A549 (cell line): ENCODE measurements around the gene TRAFD1. TPM values are rescaled to one million over a fixed set of nuclear protein-coding genes. Genes with fewer than 3 reads are reported as not detected.

Experiments
- ATAC-seq, 2 experiments: fragments of 200-7000 bp in 1 of 2; fragments of >200 bp in 1 of 2; cut with Nextera tagmentation in 1 of 2; cut with Tn5 transposase in 1 of 2; 3 replicates each; pipeline versions ENCODE4 v1.8.0 to v1.9.1; 2018 to 2020; ENCODE audit warnings: mild to moderate bottlenecking in 1 of 2, moderate library complexity in 1 of 2
- CTCF ChIA-PET: fragments of 300-600 bp; sonication (Branson Sonifier 250); formaldehyde crosslinking; extraction: SDS; loops from one replicate; lab custom pipeline; 2021; ENCODE audit warnings: antibody characterized with exemption, inconsistent platforms; lab: Yijun Ruan, JAX
- POLR2A ChIA-PET: fragments of 350-600 bp; formaldehyde crosslinking; extraction: SDS; loops from one replicate; lab custom pipeline; 2021; ENCODE audit warnings: antibody characterized with exemption, inconsistent platforms; lab: Yijun Ruan, JAX
- DNase-seq, 2 experiments: peaks; one replicate each; pipeline versions ENCODE4 v3.0.0 to v3.0.0-alpha.2; 2011 to 2016; ENCODE audit warnings: low read depth in 1 of 2, low spot score in 1 of 2
- FAIRE-seq: peaks from 2 replicates; lab custom pipeline; 2011; peaks lifted over from hg19 to GRCh38; lab: Jason Lieb, UNC
- H3K27ac ChIP-seq, 2 experiments: fragments of >200 bp; sonication (Bioruptor Twin); formaldehyde crosslinking; 3 replicates each; pipeline ENCODE4 v1.5.1; 2016 to 2017
- H3K4me1 ChIP-seq: fragments of >200 bp; sonication (Bioruptor Twin); formaldehyde crosslinking; 3 replicates; pipeline ENCODE4 v1.6.1; 2016
- H3K4me2 ChIP-seq: fragments of >200 bp; sonication (Bioruptor Twin); formaldehyde crosslinking; 3 replicates; pipeline ENCODE4 v1.6.1; 2016
- H3K4me3 ChIP-seq: fragments of >200 bp; sonication (Bioruptor Twin); formaldehyde crosslinking; 3 replicates; pipeline ENCODE4 v1.5.1; 2016
- H3K9me3 ChIP-seq: fragments of >200 bp; sonication (Bioruptor Twin); formaldehyde crosslinking; 3 replicates; pipeline ENCODE4 v1.6.1; 2016
- CEBPB ChIP-seq, 2 experiments: fragments of >200 bp in 1 of 2; sonication (Bioruptor Twin) in 1 of 2; formaldehyde crosslinking in 1 of 2; IDR thresholded peaks; 2 replicates each; pipeline ENCODE4 v1.6.1; 2012 to 2016
- E2F6 ChIP-seq: IDR thresholded peaks from 2 replicates; pipeline ENCODE4 v1.6.1; 2012; ENCODE audit warnings: low read depth, borderline replicate concordance
- EHF ChIP-seq: fragments of 250-450 bp; sonication (Bioruptor Pico); IDR thresholded peaks from 2 replicates; pipeline ENCODE4 v1.5.0; 2020; ENCODE audit warnings: mild to moderate bottlenecking
- EHMT2 ChIP-seq: fragments of 200-600 bp; sonication (generic); IDR thresholded peaks from 2 replicates; pipeline ENCODE4 v1.6.1; 2016; ENCODE audit warnings: antibody characterized with exemption, low read depth, mild to moderate bottlenecking, moderate library complexity
- ESRRA ChIP-seq: fragments of 150-350 bp; IDR thresholded peaks from 2 replicates; pipeline ENCODE4 v1.6.1; 2014; ENCODE audit warnings: mild to moderate bottlenecking, low read length, borderline replicate concordance
- FOSL2 ChIP-seq, 2 experiments: fragments of 450-650 bp in 1 of 2; fragments of >200 bp in 1 of 2; sonication (Bioruptor Twin) in 1 of 2; formaldehyde crosslinking; IDR thresholded peaks; 2 replicates each; pipeline versions ENCODE4 v1.5.0 to v1.6.1; 2016 to 2020; ENCODE audit warnings: mild to moderate bottlenecking in 1 of 2, moderate library complexity in 1 of 2
- GATA3 ChIP-seq: IDR thresholded peaks from 2 replicates; pipeline ENCODE4 v1.6.1; 2012; ENCODE audit warnings: borderline replicate concordance
- HEYL ChIP-seq: fragments of 250-450 bp; sonication (Bioruptor Pico); IDR thresholded peaks from 2 replicates; pipeline ENCODE4 v1.8.0; 2021; ENCODE audit warnings: mild to moderate bottlenecking, moderate library complexity
- HMGXB4 ChIP-seq: fragments of 250-450 bp; sonication (Bioruptor Pico); IDR thresholded peaks from 2 replicates; pipeline ENCODE4 v1.5.0; 2021; ENCODE audit warnings: mild to moderate bottlenecking, moderate library complexity, borderline replicate concordance
- JUNB ChIP-seq: fragments of >200 bp; sonication (Bioruptor Twin); formaldehyde crosslinking; IDR thresholded peaks from 2 replicates; pipeline ENCODE4 v1.6.1; 2016
- MAZ ChIP-seq: fragments of 150-350 bp; IDR thresholded peaks from 2 replicates; pipeline ENCODE4 v1.6.1; 2014; ENCODE audit warnings: antibody characterized with exemption, low read depth, low read length, borderline replicate concordance
- NFE2L2 ChIP-seq: fragments of 150-350 bp; conservative IDR thresholded peaks from 2 replicates; pipeline ENCODE4 v1.6.1; 2014; ENCODE audit warnings: low read length
- NPAS2 ChIP-seq: fragments of 250-450 bp; sonication (Bioruptor Pico); IDR thresholded peaks from 2 replicates; pipeline ENCODE4 v1.8.0; 2022; ENCODE audit warnings: mild to moderate bottlenecking, moderate library complexity, borderline replicate concordance
- PHF8 ChIP-seq: fragments of 200-600 bp; sonication (generic); IDR thresholded peaks from 2 replicates; pipeline ENCODE4 v1.6.1; 2016; ENCODE audit warnings: low read depth, mild to moderate bottlenecking, antibody characterized with exemption, moderate library complexity, borderline replicate concordance
- RAD21 ChIP-seq, 2 experiments: fragments of >200 bp in 1 of 2; sonication (Bioruptor Twin) in 1 of 2; formaldehyde crosslinking in 1 of 2; IDR thresholded peaks in 1 of 2; conservative IDR thresholded peaks in 1 of 2; 2 replicates in 1 of 2; 3 replicates in 1 of 2; pipeline ENCODE4 v1.6.1; 2012 to 2018; ENCODE audit warnings: inconsistent platforms in 1 of 2
- RCOR1 ChIP-seq: fragments of 150-350 bp; IDR thresholded peaks from 2 replicates; pipeline ENCODE4 v1.6.1; 2014; ENCODE audit warnings: antibody characterized with exemption, low read length, low read depth
- RNF2 ChIP-seq: fragments of 200-600 bp; sonication (generic); IDR thresholded peaks from 2 replicates; pipeline ENCODE4 v1.6.1; 2016; ENCODE audit warnings: low read depth, mild to moderate bottlenecking, antibody characterized with exemption, moderate library complexity, borderline replicate concordance
- TFCP2L1 ChIP-seq: fragments of 250-450 bp; sonication (Bioruptor Pico); IDR thresholded peaks from 2 replicates; pipeline ENCODE4 v1.5.0; 2021; ENCODE audit warnings: mild to moderate bottlenecking
- TP53 ChIP-seq: fragments of 250-450 bp; sonication (Bioruptor Pico); IDR thresholded peaks from 2 replicates; pipeline ENCODE4 v1.5.0; 2021; ENCODE audit warnings: mild to moderate bottlenecking, moderate library complexity
- ZFP36 ChIP-seq: fragments of 450-650 bp; IDR thresholded peaks from 2 replicates; pipeline ENCODE4 v1.6.1; 2014; ENCODE audit warnings: borderline replicate concordance; ENCODE audit not compliant: partially characterized antibody
- ZSCAN20 ChIP-seq: fragments of 250-450 bp; sonication (Bioruptor Pico); IDR thresholded peaks from 2 replicates; pipeline ENCODE4 v1.8.0; 2022; ENCODE audit warnings: mild to moderate bottlenecking, moderate library complexity
- WGBS: methylation state at CpG from one replicate; pipeline ENCODE4 v1.1.6; 2017; ENCODE audit errors: missing lambda C conversion rate; 5-methylcytosine and 5-hydroxymethylcytosine counted together
- polyA plus RNA-seq, 4 experiments: library from polyadenylated mRNA; depleted of rRNA in 3 of 4; stranded (reverse); fragments of >200 nt; fragmentation: RNase III in 1 of 4; extraction: RNeasy Plus Mini Kit Qiagen cat#74134 plus additional on column Dnase treatment in 1 of 4; gene quantifications; 2 replicates in 3 of 4; 3 replicates in 1 of 4; pipeline ENCODE4 v1.2.3, GENCODE V29; 2011 to 2017
- TF ChIP-seq, protein P1 (sequence below): IDR thresholded peaks from 2 replicates; pipeline ENCODE4 v1.6.1; 2012
- TF ChIP-seq, protein P2 (sequence below): fragments of >200 bp; sonication (Bioruptor Twin); formaldehyde crosslinking; IDR thresholded peaks from 3 replicates; pipeline ENCODE4 v1.5.1; 2016

The TRAFD1 gene
- polyA plus RNA-seq, 2 of the 4 experiments (the other 2 are of a cell fraction) = 23.3 to 41.1 TPM

- no peak for FAIRE-seq
- H3K4me3 ChIP-seq = no peak overlapping the region
- TF ChIP-seq EHF (CRISPR knock-in tag) = no peak
- TF ChIP-seq RNF2 = no peak
- TF ChIP-seq, protein P1, sequence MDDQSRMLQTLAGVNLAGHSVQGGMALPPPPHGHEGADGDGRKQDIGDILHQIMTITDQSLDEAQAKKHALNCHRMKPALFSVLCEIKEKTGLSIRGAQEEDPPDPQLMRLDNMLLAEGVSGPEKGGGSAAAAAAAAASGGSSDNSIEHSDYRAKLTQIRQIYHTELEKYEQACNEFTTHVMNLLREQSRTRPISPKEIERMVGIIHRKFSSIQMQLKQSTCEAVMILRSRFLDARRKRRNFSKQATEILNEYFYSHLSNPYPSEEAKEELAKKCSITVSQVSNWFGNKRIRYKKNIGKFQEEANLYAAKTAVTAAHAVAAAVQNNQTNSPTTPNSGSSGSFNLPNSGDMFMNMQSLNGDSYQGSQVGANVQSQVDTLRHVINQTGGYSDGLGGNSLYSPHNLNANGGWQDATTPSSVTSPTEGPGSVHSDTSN = no peak
- no peak for TF ChIP-seq NFE2L2
- TF ChIP-seq JUNB = no peak
- TF ChIP-seq FOSL2 (IDR thresholded peaks at IDR 0.05) = no peak
- TF ChIP-seq FOSL2 (CRISPR knock-in tag; IDR thresholded peaks at IDR 0.05) = no peak
- no peak for TF ChIP-seq TFCP2L1
- TF ChIP-seq PHF8 = no peak
- TF ChIP-seq MAZ = no peak
- TF ChIP-seq ESRRA = no peak
- TF ChIP-seq EHMT2 = no peak
- TF ChIP-seq HEYL (CRISPR knock-in tag) = no peak
- no peak for TF ChIP-seq NPAS2 (CRISPR knock-in tag)
- TF ChIP-seq E2F6 = no peak
- TF ChIP-seq ZSCAN20 (CRISPR knock-in tag) = no peak
- TF ChIP-seq TP53 (CRISPR knock-in tag) = no peak
- TF ChIP-seq, protein P2, sequence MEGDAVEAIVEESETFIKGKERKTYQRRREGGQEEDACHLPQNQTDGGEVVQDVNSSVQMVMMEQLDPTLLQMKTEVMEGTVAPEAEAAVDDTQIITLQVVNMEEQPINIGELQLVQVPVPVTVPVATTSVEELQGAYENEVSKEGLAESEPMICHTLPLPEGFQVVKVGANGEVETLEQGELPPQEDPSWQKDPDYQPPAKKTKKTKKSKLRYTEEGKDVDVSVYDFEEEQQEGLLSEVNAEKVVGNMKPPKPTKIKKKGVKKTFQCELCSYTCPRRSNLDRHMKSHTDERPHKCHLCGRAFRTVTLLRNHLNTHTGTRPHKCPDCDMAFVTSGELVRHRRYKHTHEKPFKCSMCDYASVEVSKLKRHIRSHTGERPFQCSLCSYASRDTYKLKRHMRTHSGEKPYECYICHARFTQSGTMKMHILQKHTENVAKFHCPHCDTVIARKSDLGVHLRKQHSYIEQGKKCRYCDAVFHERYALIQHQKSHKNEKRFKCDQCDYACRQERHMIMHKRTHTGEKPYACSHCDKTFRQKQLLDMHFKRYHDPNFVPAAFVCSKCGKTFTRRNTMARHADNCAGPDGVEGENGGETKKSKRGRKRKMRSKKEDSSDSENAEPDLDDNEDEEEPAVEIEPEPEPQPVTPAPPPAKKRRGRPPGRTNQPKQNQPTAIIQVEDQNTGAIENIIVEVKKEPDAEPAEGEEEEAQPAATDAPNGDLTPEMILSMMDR = no peak
- TF ChIP-seq GATA3 = no peak
- POLR2A ChIA-PET = no interaction called here
- no peak overlapping the region for H3K27ac ChIP-seq
- no peaks in the 10 kb centered on the region for H3K9me3 ChIP-seq
- no peak overlapping the region for H3K4me2 ChIP-seq
- no peaks in the 10 kb centered on the region for H3K4me1 ChIP-seq
- CTCF ChIA-PET = no interaction called here
- WGBS = 86% methylated on average over 11 of the region's 11 CpGs
- DNase-seq = no peak
- no peak for ATAC-seq
Measured at GRCh38 chr12:112176321-112177010, 51.1 kb downstream of the TRAFD1 start.

DNA sequence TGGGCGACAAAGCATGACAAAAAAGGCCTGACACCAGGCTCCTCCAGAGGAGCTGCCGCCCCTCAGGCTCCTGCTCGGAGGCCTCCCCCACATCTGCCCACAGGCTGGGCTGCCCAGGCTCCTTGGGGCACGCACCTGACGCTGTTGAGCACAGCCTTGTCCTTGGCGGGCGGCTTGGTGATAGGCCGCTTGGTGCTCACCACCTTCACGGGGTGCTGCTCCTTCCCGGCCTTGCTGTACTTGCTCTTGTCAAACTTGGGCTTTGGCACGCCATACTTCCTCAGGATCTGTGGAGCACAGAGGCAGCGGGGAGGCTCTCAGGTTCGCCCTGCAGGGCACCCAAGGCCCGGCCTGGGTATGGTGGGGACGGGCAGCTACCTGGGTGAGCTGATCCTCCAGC is 53.4 kb downstream of the TRAFD1 start:
- FAIRE-seq = no peak
- 96% methylated on average over 15 of the region's 15 CpGs for WGBS

GRCh38 chr12:112179341-112179740 is 54.0 kb downstream of the TRAFD1 start:
- DNase-seq (no peak), ATAC-seq (no peak), FAIRE-seq (no peak)
- TF ChIP-seq RAD21 (conservative IDR thresholded peaks at IDR 0.05 in 1 of 2, IDR thresholded peaks at IDR 0.05 in 1 of 2) = no peak
- TF ChIP-seq, protein P2 = no peak
- no peak for TF ChIP-seq HMGXB4 (CRISPR knock-in tag)
- no peak for TF ChIP-seq RCOR1
- no peak for TF ChIP-seq ZFP36
- ChIA-PET POLR2A (no interaction called here), CTCF (interaction anchor here (1.1 to 1.2 kb wide), 2 partner anchors 19 to 208 kb away, joined by 3 to 4 read pairs; no protein-coding TSS in a partner anchor)
- no peaks in the 10 kb centered on the region for H3K9me3 ChIP-seq
- no peaks in the 10 kb centered on the region for H3K4me1 ChIP-seq
- H3K4me3 ChIP-seq = no peak overlapping the region
- WGBS = 90% methylated on average over 5 of the region's 11 CpGs
- H3K27ac ChIP-seq = no peak overlapping the region
- no peak overlapping the region for H3K4me2 ChIP-seq

More for the DNA sequence above, 53.4 kb downstream of the TRAFD1 start:
- DNase-seq = no peak
- Histone ChIP-seq H3K4me3 (no peak overlapping the region), H3K4me2 (no peak overlapping the region), H3K9me3 (no peaks in the 10 kb centered on the region), H3K4me1 (no peaks in the 10 kb centered on the region), H3K27ac (no peak overlapping the region)
- ATAC-seq = no peak
- ChIA-PET CTCF (interaction anchor here (0.9 to 1.2 kb wide), 3 partner anchors 9 to 209 kb away, joined by 3 to 4 read pairs (median 4); no protein-coding TSS in a partner anchor), POLR2A (no interaction called here)
- TF ChIP-seq EHMT2 = no peak
- TF ChIP-seq CEBPB (IDR thresholded peaks at IDR 0.05) = no peak
